Colonic mucosa (tissue), 4 donors: Measurements from ENCODE around the gene NSUN2. TPM values are rescaled to one million over a fixed set of nuclear protein-coding genes. Genes with fewer than 3 reads are reported as not detected.

Source experiments
- DNase-seq: peaks from one replicate; pipeline ENCODE4 v3.0.0-alpha.2; 2020
- H3K27ac ChIP-seq: fragments of 200-600 bp; one replicate; pipeline ENCODE4 v1.8.0; 2021
- H3K27me3 ChIP-seq: fragments of 200-600 bp; one replicate; pipeline ENCODE4 v1.8.0; 2021
- H3K36me3 ChIP-seq: fragments of 200-600 bp; one replicate; pipeline ENCODE4 v1.8.0; 2021
- H3K4me1 ChIP-seq: fragments of 200-600 bp; one replicate; pipeline ENCODE4 v1.8.0; 2021; ENCODE audit warnings: mild to moderate bottlenecking
- H3K4me3 ChIP-seq: fragments of 200-600 bp; one replicate; pipeline ENCODE4 v1.8.0; 2021
- H3K9ac ChIP-seq, 2 donors: one replicate each; pipeline ENCODE4 v1.7.0; 2013; ENCODE audit warnings: control low read depth in 2 of 2, low read depth in 2 of 2, low read length in 2 of 2
- H3K9me3 ChIP-seq: fragments of 200-600 bp; one replicate; pipeline ENCODE4 v1.8.0; 2021
- intact Hi-C: fragments of 100-400 bp; cut with DNase I; formaldehyde crosslinking; loops from one replicate; pipeline ENCODE4 v1.14.1; 2022
- total RNA-seq, 2 donors: library from RNA; stranded (reverse); fragmentation: NEBNext Ultra II Directional in 1 of 2; extraction: Animal tissue kit (Norgen Biotek cat#: 25700) in 1 of 2; gene quantifications; one replicate each; pipeline ENCODE4 v1.2.1, GENCODE V29; 2021
- TF ChIP-seq, protein P1 (sequence below): fragments of 200-600 bp; IDR thresholded peaks from one replicate; pipeline ENCODE4 v1.8.0; 2022; ENCODE audit warnings: antibody characterized with exemption, mild to moderate bottlenecking
- donor health status: healthy.
- donor health status: DM: no; HTN: no; CAD: no.
- donor health status: DM: no; HTN: no; CAD: no.

NSUN2 gene
- total RNA-seq, 2 donors from 2014 or later: 46.9 to 69.9 TPM

DNA sequence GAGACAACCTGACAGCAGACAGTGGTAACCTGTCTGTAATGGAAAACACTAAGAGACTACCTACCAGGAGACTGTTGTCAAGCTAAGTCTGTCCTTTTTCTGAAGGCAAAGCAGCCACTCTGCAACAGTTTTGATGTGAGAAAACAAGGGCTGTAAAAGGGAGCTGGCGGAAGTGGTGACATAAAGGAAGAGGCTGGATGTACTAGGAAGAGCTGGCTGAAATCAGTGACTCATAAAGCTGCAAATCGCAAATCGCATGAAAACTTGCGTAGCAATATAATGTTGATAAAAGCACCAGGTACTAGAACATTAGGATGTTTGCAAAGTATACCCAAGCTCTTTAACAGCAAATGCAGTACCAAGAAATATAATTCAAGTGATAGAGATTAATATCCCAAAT, 1.4 kb downstream of the NSUN2 start:
- Histone ChIP-seq H3K36me3 (no peaks in the 10 kb centered on the region), H3K4me3 (peak overlapping the region; percentile 99), H3K27ac (no peak overlapping the region), H3K9ac (no peak overlapping the region), H3K9me3 (no peaks in the 10 kb centered on the region), H3K4me1 (peaks cover 12% of the 10 kb centered on the region), H3K27me3 (no peaks in the 10 kb centered on the region)
- intact Hi-C loops: loop anchor here (2.0 to 5.0 kb wide), 2 partner anchors 79 to 116 kb away; no protein-coding TSS in a partner anchor
- no peak for DNase-seq
- TF ChIP-seq, protein P1, sequence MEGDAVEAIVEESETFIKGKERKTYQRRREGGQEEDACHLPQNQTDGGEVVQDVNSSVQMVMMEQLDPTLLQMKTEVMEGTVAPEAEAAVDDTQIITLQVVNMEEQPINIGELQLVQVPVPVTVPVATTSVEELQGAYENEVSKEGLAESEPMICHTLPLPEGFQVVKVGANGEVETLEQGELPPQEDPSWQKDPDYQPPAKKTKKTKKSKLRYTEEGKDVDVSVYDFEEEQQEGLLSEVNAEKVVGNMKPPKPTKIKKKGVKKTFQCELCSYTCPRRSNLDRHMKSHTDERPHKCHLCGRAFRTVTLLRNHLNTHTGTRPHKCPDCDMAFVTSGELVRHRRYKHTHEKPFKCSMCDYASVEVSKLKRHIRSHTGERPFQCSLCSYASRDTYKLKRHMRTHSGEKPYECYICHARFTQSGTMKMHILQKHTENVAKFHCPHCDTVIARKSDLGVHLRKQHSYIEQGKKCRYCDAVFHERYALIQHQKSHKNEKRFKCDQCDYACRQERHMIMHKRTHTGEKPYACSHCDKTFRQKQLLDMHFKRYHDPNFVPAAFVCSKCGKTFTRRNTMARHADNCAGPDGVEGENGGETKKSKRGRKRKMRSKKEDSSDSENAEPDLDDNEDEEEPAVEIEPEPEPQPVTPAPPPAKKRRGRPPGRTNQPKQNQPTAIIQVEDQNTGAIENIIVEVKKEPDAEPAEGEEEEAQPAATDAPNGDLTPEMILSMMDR: no peak

DNA sequence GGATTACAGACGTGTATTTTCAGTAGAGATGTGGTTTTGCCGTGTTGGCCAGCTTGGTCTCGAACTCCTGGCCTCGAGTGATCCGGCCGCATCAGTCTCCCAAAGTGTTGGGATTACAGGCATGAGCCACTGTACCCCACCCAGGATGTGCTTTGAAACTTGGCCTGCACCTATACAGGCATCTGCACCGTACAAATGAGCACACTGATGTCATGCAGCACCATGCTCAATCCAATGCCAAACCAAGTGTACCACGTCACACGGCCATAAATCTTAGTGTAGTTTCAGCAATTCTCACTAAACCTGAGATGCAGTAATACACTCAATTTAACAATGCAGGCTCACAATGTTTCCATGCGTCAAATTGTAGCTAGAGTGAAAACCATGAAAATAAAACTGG, 6.3 kb downstream of the NSUN2 start:
- DNase-seq: no peak
- H3K36me3 ChIP-seq: peaks cover 7% of the 10 kb centered on the region
- H3K27me3 ChIP-seq: no peaks in the 10 kb centered on the region

DNA sequence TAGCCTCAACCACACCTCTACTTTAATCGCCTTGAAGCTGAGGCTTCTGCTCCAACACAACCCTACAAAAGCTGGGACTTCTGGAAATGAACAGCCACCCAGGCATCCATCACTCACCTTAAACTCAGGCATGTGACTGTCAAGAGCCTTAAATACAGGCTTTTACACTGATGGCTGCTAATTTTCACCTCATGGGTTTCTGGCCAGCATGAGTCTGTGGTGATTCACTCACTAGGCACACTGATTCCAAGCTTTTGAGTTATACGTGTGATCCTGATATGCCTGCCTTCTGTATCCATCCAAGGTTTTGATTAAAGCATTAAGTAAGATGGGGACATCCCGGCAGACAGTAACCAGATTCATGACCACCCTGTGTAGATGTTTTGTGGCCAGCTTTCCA, 8.9 kb downstream of the NSUN2 start:
- DNase-seq: no peak
- TF ChIP-seq, protein P1: no peak
- no peaks in the 10 kb centered on the region for H3K27me3 ChIP-seq
- no peak overlapping the region for H3K9ac ChIP-seq
- no peaks in the 10 kb centered on the region for H3K9me3 ChIP-seq
- H3K27ac ChIP-seq: no peak overlapping the region
- H3K4me1 ChIP-seq: no peaks in the 10 kb centered on the region
- peaks cover 17% of the 10 kb centered on the region for H3K36me3 ChIP-seq
- intact Hi-C loops: no loop called here
- no peak overlapping the region for H3K4me3 ChIP-seq

More for the DNA sequence above, 6.3 kb downstream of the NSUN2 start:
- Histone ChIP-seq H3K9me3 (no peaks in the 10 kb centered on the region), H3K4me1 (peaks cover 6% of the 10 kb centered on the region), H3K27ac (no peak overlapping the region), H3K4me3 (no peak overlapping the region), H3K9ac (no peak overlapping the region)
- TF ChIP-seq, protein P1: no peak
- intact Hi-C loops: no loop called here

DNA sequence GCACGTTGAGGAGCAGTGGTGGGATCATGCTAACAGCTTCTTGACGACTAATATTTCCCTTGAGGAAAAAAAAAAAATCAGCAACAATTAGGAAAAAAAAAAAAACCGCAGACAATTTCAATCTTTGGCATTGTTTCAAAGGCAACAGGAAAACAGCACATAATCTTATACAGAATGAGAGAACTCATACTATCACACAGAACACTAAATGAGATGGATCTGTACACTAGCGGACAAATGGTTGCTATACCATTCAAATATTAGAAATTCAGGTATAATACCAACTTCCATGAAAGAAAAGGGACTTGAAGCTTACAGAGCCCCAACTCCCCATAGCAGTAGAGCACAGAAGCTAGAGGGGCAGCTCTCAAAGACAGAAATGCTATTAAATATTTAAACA, 9.6 kb downstream of the NSUN2 start:
- DNase-seq: no peak
- no peaks in the 10 kb centered on the region for H3K9me3 ChIP-seq
- H3K36me3 ChIP-seq: peaks cover 19% of the 10 kb centered on the region
- no peak overlapping the region for H3K4me3 ChIP-seq
- intact Hi-C loops: no loop called here
- no peaks in the 10 kb centered on the region for H3K4me1 ChIP-seq
- TF ChIP-seq, protein P1: no peak
- no peak overlapping the region for H3K9ac ChIP-seq
- no peaks in the 10 kb centered on the region for H3K27me3 ChIP-seq
- H3K27ac ChIP-seq: no peak overlapping the region

DNA sequence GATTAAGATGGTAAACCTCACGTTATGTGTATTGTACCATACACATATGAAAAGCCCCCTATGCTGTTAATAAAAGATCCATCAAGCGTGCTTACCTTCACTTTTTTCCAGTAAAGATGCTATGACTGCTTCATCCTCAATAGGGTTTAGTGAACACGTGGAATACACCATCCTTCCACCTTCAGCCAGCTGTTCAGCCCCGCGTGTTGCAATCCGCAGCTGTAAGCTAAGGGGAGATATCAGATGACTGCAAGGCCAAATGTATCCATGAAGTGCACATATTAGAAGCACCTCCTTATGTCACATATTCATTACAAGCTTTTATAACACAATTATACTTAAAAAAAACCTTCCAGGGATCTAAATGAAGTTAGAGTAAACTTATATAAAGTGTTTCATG, 16.2 kb downstream of the NSUN2 start:
- Histone ChIP-seq H3K9ac (no peak overlapping the region), H3K4me1 (no peaks in the 10 kb centered on the region), H3K27ac (no peak overlapping the region), H3K9me3 (no peaks in the 10 kb centered on the region), H3K36me3 (peaks cover 21% of the 10 kb centered on the region), H3K27me3 (no peaks in the 10 kb centered on the region), H3K4me3 (no peak overlapping the region)
- DNase-seq: no peak
- TF ChIP-seq, protein P1: no peak
- intact Hi-C loops: no loop called here
